GM21447 (cell line): Measurements from ENCODE around the gene C5AR2.
"Not testable (repeated sequence)": the region's sequence is repeated elsewhere in the genome, so short reads cannot be mapped to it uniquely, and the experiment has no call there.

Experiments used
- ATAC-seq: cut with Tn5 transposase; IDR thresholded peaks from one replicate; pipeline ENCODE4 v1.9.1; 2021; ENCODE audit not compliant: unreplicated experiment

C5AR2 gene

GRCh38 chr19:47331931-47332547, at the start of gene C5AR2:
C5AR2 (plus strand) TSS chr19:47332175; CDS start chr19:47340800, 8,625 bp downstream.
- ATAC-seq = no peak

GRCh38 chr19:47283405-47284059, 48.4 kb upstream of the C5AR2 start:
- no peak for ATAC-seq

- no peak for ATAC-seq
Measured at GRCh38 chr19:47284324-47284899, 47.6 kb upstream of the C5AR2 start.

- no peak for ATAC-seq
Measured at GRCh38 chr19:47296036-47296435, 35.9 kb upstream of the C5AR2 start.

- ATAC-seq = not testable (repeated sequence)
Measured at GRCh38 chr19:47300867-47301266, 31.1 kb upstream of the C5AR2 start.

GRCh38 chr19:47302249-47302648, 29.7 kb upstream of the C5AR2 start:
- no peak for ATAC-seq

- no peak for ATAC-seq
Measured at GRCh38 chr19:47303966-47304365, 28.0 kb upstream of the C5AR2 start.

- ATAC-seq = no peak
Measured at GRCh38 chr19:47305309-47305751, 26.6 kb upstream of the C5AR2 start.

- no peak for ATAC-seq
Measured at GRCh38 chr19:47306303-47306702, 25.7 kb upstream of the C5AR2 start.

GRCh38 chr19:47309038-47309437, 22.9 kb upstream of the C5AR2 start:
- ATAC-seq = no peak

GRCh38 chr19:47309608-47310007, 22.4 kb upstream of the C5AR2 start, which contains the start of gene C5AR1:
C5AR1 (plus strand) TSS chr19:47309861; CDS start chr19:47309896, 35 bp downstream.
- ATAC-seq = no peak

GRCh38 chr19:47310323-47310722, 21.7 kb upstream of the C5AR2 start:
- ATAC-seq = no peak

GRCh38 chr19:47310819-47311218, 21.2 kb upstream of the C5AR2 start:
- no peak for ATAC-seq

- ATAC-seq = no peak
Measured at GRCh38 chr19:47312366-47313006, 19.5 kb upstream of the C5AR2 start.

- no peak for ATAC-seq
Measured at GRCh38 chr19:47313754-47314295, 18.1 kb upstream of the C5AR2 start.

GRCh38 chr19:47315125-47315821, 16.7 kb upstream of the C5AR2 start:
- no peak for ATAC-seq

GRCh38 chr19:47316513-47316912, 15.5 kb upstream of the C5AR2 start:
- no peak for ATAC-seq

GRCh38 chr19:47319923-47320871, 11.8 kb upstream of the C5AR2 start:
- no peak for ATAC-seq

- ATAC-seq = no peak
Measured at GRCh38 chr19:47321630-47322029, 10.3 kb upstream of the C5AR2 start.

GRCh38 chr19:47322058-47322457, 9.9 kb upstream of the C5AR2 start:
- ATAC-seq = no peak
